Coronary artery (tissue), 2 donors: ENCODE results near the gene NATD1.
A peak's percentile ranks its signal among the peaks of the same experiment; 100 is the strongest.

ENCODE experiments used
- DNase-seq: peaks from one replicate; pipeline ENCODE4 v3.0.0-alpha.2; 2017; ENCODE audit warnings: low spot score
- H3K27ac ChIP-seq, 2 donors: fragments of 200-600 bp; sonication (generic); one replicate each; pipeline ENCODE4 v1.5.1; 2016 to 2019
- H3K4me3 ChIP-seq: fragments of 200-600 bp; sonication (generic); 2 replicates; pipeline ENCODE4 v1.5.1; 2016; ENCODE audit warnings: mild to moderate bottlenecking, moderate library complexity
- CTCF ChIP-seq: fragments of 200-600 bp; sonication (generic); IDR thresholded peaks from one replicate; pipeline ENCODE4 v1.5.1; 2019; ENCODE audit warnings: antibody characterized with exemption

Gene NATD1

DNA sequence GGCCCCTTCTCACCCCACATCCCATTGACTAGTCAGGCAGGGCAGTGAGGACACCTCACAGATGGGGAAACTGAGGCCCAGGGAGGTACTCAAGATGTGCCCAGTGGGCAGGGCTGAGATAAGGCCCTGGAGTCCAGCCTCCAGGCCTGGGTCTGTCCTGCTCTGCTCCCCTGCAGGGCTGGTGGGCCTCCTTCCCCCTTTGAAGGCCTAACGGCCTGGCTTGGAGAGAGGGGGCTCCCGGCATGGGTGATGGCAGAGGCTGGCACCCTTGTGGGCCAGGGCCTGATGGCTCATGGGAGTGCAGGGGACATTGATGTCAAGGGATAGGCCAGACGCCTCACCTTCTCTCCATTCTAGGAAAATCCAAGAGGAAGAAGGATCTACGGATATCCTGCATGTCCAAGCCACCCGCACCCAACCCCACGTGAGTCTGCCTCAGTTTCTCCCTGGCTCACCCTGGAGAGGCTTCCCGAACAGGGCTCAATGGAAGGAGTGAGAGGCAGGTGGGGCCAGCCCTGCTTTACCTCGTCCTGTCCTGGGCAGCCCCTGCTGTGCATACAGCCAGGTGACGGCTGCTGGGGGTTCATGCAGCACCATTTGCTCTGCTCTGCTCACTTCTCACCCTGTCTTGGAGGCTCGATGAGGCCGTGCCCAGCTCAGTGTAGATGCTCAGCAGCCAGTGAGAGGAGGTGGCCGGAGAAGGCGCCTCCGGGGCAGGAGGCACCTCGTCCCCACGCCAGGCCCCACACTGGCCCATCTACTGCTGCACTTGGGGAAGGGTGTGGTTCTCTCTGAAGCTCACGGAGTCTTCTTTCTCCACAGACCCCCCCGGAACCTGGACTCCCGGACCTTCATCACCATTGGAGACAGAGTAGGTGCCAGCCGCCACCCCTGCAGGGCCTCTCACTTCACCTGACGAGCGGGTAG is 45.1 kb upstream of the NATD1 start:
- TF ChIP-seq CTCF = no peak
- Histone ChIP-seq H3K4me3 (no peak overlapping the region), H3K27ac (no peak overlapping the region)
- DNase-seq = no peak

- H3K4me3 ChIP-seq = no peak overlapping the region
- TF ChIP-seq CTCF = no peak
- no peak overlapping the region for H3K27ac ChIP-seq
- no peak for DNase-seq
Measured at GRCh38 chr17:21297597-21297996, 44.4 kb upstream of the NATD1 start.

GRCh38 chr17:21297026-21297520 is 43.9 kb upstream of the NATD1 start:
- Histone ChIP-seq H3K4me3 (no peak overlapping the region), H3K27ac (no peak overlapping the region)
- no peak for TF ChIP-seq CTCF
- DNase-seq = peak; percentile 73

DNA sequence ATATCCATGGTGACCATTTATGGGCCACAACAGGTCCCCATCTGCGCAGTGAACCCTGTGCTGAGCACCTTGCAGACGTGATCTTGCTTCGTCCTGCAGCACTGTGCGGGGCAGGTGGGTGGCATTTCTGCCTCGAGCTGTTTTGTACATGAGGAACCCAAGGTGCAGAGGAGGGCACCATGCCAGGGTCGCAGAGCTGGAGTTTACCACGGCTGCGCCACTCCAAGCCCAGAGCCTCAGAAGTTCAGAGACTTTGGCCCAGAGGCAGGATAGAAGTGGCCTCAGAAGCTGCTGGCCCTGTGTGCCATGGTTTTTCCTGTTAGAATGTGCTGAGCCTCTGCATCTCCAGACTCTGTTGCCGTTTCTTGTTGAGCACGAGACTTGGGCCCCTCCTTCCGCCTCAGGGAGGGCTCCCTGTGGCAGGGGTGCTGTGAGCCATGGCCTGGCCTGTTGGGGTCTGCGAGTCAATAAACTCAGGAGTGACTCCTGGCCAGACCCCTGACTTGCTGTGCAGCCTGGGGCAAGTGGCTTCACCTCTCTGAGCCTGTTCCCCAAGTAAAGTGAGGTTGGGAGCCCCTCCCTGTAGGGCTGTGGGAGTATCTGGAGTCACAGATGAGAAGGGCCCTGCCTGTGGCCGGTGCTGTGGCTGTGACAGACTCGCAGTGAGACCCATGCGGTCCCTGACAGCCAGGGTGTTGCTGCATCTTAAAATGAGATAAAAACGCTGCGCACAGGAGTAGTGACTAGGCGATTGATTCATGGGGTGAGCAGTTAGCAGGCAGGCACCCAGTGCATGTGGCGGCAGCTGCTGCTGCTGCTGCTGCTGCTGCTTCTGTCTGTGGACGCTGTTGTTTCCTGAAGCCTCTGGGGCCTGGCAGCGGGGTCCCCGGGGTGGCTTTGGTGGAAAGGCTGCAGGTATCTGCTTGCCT is 43.2 kb upstream of the NATD1 start:
- TF ChIP-seq CTCF = no peak
- H3K27ac ChIP-seq = no peak overlapping the region
- no peak overlapping the region for H3K4me3 ChIP-seq
- peak; percentile 76 for DNase-seq

DNA sequence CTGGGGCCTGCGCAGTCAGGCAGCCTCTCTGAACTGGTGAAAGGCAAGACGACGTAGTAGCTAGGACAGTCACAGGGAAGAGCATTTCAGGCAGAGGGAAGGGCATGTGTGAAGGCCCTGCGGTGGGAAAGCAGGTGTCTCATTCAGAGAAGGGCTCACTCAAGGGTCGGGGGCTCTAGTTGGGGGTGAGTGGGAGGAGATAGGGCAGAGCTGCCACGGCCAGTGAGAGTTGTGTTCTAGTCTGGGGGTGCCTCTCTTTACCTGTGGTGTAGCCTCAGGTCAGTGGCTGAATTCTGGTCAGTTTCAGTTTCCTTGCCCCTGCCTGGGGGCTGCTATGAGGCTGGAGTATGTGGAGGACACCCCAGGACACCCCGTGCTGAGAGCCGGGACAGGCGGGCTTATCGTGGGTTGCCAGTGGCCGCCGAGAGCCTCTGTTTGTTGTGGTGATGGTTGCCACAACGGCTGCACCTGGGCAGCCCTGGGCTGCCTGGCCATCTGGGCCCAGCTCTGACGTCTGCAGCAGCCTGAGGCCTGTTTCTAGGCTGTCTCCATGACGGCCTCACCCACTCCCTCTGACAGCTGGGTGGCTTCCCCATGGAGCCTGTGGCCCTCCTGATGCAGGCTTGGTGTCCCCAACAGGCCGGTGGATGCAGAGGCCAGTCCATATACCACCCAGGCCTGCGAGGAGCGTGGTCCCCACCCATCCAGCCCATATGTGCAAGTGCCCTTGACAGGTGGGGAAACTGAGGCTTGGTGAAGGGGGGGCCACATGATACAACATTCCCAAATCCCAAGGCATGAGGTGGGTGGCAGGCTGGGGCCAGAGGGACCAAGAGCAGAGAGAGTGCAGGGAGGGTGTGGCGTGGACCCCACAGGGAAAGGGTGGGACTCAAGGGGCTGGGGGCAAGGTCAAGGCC is 42.1 kb upstream of the NATD1 start:
- TF ChIP-seq CTCF = no peak
- peak; percentile 76 for DNase-seq
- peak overlapping the region in 1 of 2 donors; percentile 12 for H3K27ac ChIP-seq
- H3K4me3 ChIP-seq = no peak overlapping the region

- DNase-seq = peak; percentile 71
Measured at GRCh38 chr17:21294321-21295035, 41.3 kb upstream of the NATD1 start.

More at GRCh38 chr17:21294321-21295035, 41.3 kb upstream of the NATD1 start:
- no peak overlapping the region for H3K4me3 ChIP-seq
- TF ChIP-seq CTCF = no peak
- peak overlapping the region in 1 of 2 donors; percentile 12 for H3K27ac ChIP-seq
